Measurements from ENCODE around the gene MOSPD3. TPM values are rescaled to one million over a fixed set of nuclear protein-coding genes. Genes with fewer than 3 reads are reported as not detected.

MOSPD3 gene
- total RNA-seq, 1 donor from 2014 or later = 10.5 TPM

DNA sequence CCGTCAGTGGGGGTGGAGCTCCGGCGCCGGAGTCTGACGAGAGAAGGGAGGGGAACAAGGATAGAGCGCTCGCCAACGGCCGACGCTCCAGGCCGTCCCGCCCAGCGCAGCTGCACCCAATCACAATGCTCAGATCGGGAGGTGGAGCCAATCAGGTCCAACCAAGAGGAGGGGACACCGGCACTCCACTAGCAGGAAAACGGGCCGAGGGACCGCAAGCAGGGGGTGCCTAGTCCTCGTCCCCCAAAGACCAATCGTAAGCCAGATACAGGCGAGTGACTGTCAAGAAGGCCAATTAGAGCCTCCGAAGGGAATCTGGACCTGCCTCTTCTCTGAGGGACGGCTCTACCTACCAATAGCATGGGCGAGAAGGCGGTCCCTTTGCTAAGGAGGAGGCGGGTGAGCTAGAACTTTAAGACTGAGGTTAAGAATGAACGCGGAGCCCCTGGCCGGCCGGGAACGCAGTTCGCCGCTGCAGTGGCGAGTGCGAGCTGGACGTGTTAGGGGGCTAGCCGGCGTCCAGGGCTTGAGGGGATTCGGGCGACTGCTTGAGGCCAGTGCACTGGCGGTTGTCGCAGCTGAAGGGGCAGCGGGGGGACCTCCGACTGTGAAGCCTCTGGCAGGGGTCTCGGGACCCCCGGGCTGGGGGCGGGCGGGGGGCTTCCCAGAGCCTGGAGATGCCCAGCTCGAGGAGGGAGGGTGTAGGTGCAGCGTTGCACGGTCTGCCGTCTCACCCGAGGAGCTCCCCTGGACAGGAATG is 25.9 kb upstream of the MOSPD3 start, which contains the start of gene FBXO24:
Gene FBXO24, plus strand, starts transcription at position 63 of the 760 bp plus-strand sequence. Its CDS starts 298 bp downstream, at position 361.
- CTCF ChIA-PET = interaction anchor here (0.9 to 3.8 kb wide), 9 partner anchors 17 to 119 kb away, joined by 3 to 23 read pairs (median 5); partner anchors contain the start of gene POP7
- H3K36me3 Mint-ChIP-seq (ENCODE audit: low read depth) = peaks cover 15% of the 10 kb centered on the region
- POLR2A ChIA-PET = interaction anchor here (0.6 to 5.4 kb wide), 50 partner anchors 9 to 1178 kb away, joined by 3 to 114 read pairs (median 6); partner anchors contain the start of genes AGFG2, BUD31, COPS6 and GIGYF1
- peak within 1 kb of the TSS; percentile 93 for H3K4me3 Mint-ChIP-seq
- DNase-seq (peak; percentile 94), ATAC-seq (ENCODE audit: low read depth) (peak; percentile 80)
- peak within 1 kb of the TSS; percentile 96 for H3K27ac Mint-ChIP-seq
- no peak for TF ChIP-seq CTCF (IDR thresholded peaks at IDR 0.05)
- intact Hi-C loops (cut with micrococcal nuclease) = loop anchor here (1.0 to 5.0 kb wide), 13 partner anchors 18 to 1444 kb away; partner anchors contain the start of genes AGFG2, GIGYF1, GNB2 and MEPCE
- no peaks in the 10 kb centered on the region for H3K9me3 Mint-ChIP-seq
- peaks cover 6% of the 10 kb centered on the region for H3K27me3 Mint-ChIP-seq
- H3K4me1 Mint-ChIP-seq = peaks cover 38% of the 10 kb centered on the region

- Mint-ChIP-seq H3K4me3 (peak overlapping the region; percentile 66), H3K27ac (no peak overlapping the region), H3K36me3 (ENCODE audit: low read depth) (peaks cover 10% of the 10 kb centered on the region), H3K27me3 (peaks cover 11% of the 10 kb centered on the region), H3K9me3 (no peaks in the 10 kb centered on the region), H3K4me1 (peaks cover 24% of the 10 kb centered on the region)
- TF ChIP-seq CTCF (IDR thresholded peaks at IDR 0.05) = no peak
- ChIA-PET POLR2A (interaction anchor here (0.6 to 5.4 kb wide), 8 partner anchors 10 to 440 kb away, joined by 3 to 60 read pairs (median 4); partner anchors contain the start of genes GNB2, LAMTOR4 and MOSPD3), CTCF (interaction anchor here (0.8 to 1.9 kb wide), 10 partner anchors 10 to 125 kb away, joined by 3 to 24 read pairs (median 4); partner anchors contain the start of gene PCOLCE)
- intact Hi-C loops (cut with micrococcal nuclease) = loop anchor here (1.0 to 5.0 kb wide), 4 partner anchors 24 to 1446 kb away; partner anchors contain the start of genes GIGYF1, SMURF1 and TRAPPC14
- ATAC-seq (ENCODE audit: low read depth) (no peak), DNase-seq (no peak)
These were observed 23.9 kb upstream of the MOSPD3 start for GRCh38 chr7:100588438-100588837.

GRCh38 chr7:100589341-100589947 is 22.9 kb upstream of the MOSPD3 start:
- DNase-seq (no peak), ATAC-seq (ENCODE audit: low read depth) (no peak)
- intact Hi-C loops (cut with micrococcal nuclease) = loop anchor here (5.0 kb wide), 3 partner anchors 103 to 1447 kb away; partner anchors contain the start of genes GIGYF1, SMURF1 and TRAPPC14
- Mint-ChIP-seq H3K27me3 (peaks cover 11% of the 10 kb centered on the region), H3K36me3 (ENCODE audit: low read depth) (peaks cover 4% of the 10 kb centered on the region), H3K4me1 (peaks cover 15% of the 10 kb centered on the region), H3K9me3 (no peaks in the 10 kb centered on the region), H3K4me3 (no peak overlapping the region), H3K27ac (no peak overlapping the region)
- no peak for TF ChIP-seq CTCF (IDR thresholded peaks at IDR 0.05)
- ChIA-PET CTCF (interaction anchor here (0.9 to 1.9 kb wide), 5 partner anchors 13 to 102 kb away, joined by 3 to 24 read pairs (median 4); partner anchors contain the start of gene PCOLCE), POLR2A (interaction anchor here (0.7 to 1.3 kb wide), 2 partner anchors 84 to 441 kb away, joined by 3 read pairs; partner anchors contain the start of genes GNB2 and LAMTOR4)

GRCh38 chr7:100590077-100590737 is 22.1 kb upstream of the MOSPD3 start:
- intact Hi-C loops (cut with micrococcal nuclease) = no loop called here
- Mint-ChIP-seq H3K4me1 (peaks cover 7% of the 10 kb centered on the region), H3K9me3 (no peaks in the 10 kb centered on the region), H3K4me3 (no peak overlapping the region), H3K27me3 (peaks cover 11% of the 10 kb centered on the region), H3K27ac (no peak overlapping the region), H3K36me3 (ENCODE audit: low read depth) (peaks cover 4% of the 10 kb centered on the region)
- CTCF ChIA-PET = interaction anchor here (1.9 kb wide), 1 partner anchor 26 kb away, joined by 24 read pairs; no protein-coding TSS in a partner anchor
- POLR2A ChIA-PET = no interaction called here
- ATAC-seq (ENCODE audit: low read depth) = no peak
- no peak for DNase-seq
- TF ChIP-seq CTCF (IDR thresholded peaks at IDR 0.05) = no peak

Measured in activated B cell treated with CpG ODN at 0.5 μM for 24 hours (primary cell).